ENCODE measurements around the gene SCAMP1.

The SCAMP1 gene

DNA sequence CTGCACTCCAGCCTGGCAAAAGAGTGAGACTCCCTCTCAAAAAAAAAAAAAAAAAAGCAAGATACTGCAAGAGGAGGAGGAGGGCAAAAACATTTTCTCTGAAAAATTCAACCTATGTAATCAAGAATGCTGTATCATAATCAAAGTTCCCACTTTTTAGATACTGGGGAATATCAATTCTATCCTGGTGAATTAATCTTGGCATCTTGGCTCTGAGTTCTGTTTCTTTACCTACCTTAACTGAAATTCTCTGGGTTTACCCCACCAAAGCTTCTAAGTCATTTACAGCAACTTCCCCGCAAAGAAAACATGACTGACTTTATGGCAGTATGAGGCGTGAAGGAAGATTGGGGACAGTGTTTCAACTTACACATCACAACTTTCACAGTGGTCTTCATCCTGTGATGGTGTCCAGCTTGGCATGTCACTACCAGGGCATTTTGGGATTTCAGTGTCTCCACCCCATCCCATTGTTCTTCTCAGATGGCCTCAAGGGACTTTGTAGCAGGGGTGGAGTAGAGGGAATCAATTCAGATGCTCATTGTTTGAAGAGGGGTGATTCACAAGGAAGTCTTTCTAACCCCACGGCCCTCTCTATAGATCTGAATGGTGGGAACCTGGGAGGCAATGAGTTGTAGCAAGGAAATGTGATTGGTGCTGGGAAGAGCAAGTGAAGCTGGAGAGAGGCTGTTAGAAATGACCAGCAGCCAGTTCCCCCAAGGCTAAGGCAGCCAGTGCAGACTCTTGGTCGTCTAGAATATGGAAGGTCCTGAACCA, 130.5 kb downstream of the SCAMP1 start:
- POLR2A ChIA-PET = interaction anchor here (1.3 kb wide), 1 partner anchor 14 kb away, joined by 3 read pairs; no protein-coding TSS in a partner anchor
- DNase-seq (ENCODE audit: low read depth, low spot score) = no peak
- H3K4me3 ChIP-seq (ENCODE audit: low read depth, low read length) = no peak overlapping the region
- TF ChIP-seq, protein P1, sequence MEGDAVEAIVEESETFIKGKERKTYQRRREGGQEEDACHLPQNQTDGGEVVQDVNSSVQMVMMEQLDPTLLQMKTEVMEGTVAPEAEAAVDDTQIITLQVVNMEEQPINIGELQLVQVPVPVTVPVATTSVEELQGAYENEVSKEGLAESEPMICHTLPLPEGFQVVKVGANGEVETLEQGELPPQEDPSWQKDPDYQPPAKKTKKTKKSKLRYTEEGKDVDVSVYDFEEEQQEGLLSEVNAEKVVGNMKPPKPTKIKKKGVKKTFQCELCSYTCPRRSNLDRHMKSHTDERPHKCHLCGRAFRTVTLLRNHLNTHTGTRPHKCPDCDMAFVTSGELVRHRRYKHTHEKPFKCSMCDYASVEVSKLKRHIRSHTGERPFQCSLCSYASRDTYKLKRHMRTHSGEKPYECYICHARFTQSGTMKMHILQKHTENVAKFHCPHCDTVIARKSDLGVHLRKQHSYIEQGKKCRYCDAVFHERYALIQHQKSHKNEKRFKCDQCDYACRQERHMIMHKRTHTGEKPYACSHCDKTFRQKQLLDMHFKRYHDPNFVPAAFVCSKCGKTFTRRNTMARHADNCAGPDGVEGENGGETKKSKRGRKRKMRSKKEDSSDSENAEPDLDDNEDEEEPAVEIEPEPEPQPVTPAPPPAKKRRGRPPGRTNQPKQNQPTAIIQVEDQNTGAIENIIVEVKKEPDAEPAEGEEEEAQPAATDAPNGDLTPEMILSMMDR (IDR thresholded peaks at IDR 0.05; ENCODE audit: insufficient read depth, low read length, missing control alignments) = no peak
- CTCF ChIA-PET = interaction anchor here (0.9 to 1.4 kb wide), 2 partner anchors 11 to 408 kb away, joined by 3 to 6 read pairs; no protein-coding TSS in a partner anchor

DNA sequence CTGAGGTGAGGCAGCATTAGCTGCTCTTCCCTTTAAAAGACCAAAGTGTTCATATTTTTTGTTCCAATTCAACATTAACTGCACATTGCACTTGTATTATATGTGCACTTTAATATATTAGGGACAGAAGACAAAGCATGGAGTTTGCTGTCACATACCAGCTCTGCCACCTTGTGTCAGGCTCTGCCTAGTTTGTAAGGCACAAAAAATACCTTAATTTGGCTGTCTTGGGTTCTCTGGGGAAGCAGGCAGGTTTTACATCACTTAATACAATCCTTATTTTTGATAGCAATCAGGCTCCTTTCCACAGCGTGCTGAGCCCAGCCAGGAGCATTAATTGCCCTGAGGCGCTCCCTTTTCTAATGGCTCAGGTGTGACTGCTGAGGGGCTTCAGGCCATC, 131.8 kb downstream of the SCAMP1 start:
- no peak overlapping the region for H3K4me3 ChIP-seq (ENCODE audit: low read depth, low read length)
- TF ChIP-seq, protein P1 (IDR thresholded peaks at IDR 0.05; ENCODE audit: insufficient read depth, low read length, missing control alignments) = no peak
- CTCF ChIA-PET = interaction anchor here (1.4 kb wide), 1 partner anchor 10 kb away, joined by 6 read pairs; no protein-coding TSS in a partner anchor
- POLR2A ChIA-PET = no interaction called here
- no peak for DNase-seq (ENCODE audit: low read depth, low spot score)

DNA sequence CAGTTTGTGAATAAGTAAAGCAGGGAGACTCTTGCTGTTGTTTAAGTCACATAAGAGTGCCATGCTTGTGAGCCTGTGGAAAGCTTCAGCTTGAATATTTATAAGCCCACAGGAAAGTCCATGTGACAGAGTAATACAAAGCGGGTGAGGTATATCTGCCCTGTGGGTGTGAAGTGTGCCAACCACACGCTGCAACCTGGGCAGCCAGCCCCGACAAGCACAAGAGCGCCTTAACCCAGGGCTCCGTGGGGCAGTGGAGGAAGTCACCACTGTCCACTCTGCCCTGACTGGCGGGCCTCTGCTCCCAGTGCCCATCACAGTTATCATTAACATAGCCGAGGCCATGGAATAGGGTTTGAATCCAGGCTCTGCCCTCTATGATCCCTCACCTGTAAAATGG, 132.2 kb downstream of the SCAMP1 start:
- TF ChIP-seq, protein P1 (IDR thresholded peaks at IDR 0.05; ENCODE audit: insufficient read depth, low read length, missing control alignments) = no peak
- no peak for DNase-seq (ENCODE audit: low read depth, low spot score)
- ChIA-PET POLR2A (no interaction called here), CTCF (no interaction called here)
- no peak overlapping the region for H3K4me3 ChIP-seq (ENCODE audit: low read depth, low read length)

DNA sequence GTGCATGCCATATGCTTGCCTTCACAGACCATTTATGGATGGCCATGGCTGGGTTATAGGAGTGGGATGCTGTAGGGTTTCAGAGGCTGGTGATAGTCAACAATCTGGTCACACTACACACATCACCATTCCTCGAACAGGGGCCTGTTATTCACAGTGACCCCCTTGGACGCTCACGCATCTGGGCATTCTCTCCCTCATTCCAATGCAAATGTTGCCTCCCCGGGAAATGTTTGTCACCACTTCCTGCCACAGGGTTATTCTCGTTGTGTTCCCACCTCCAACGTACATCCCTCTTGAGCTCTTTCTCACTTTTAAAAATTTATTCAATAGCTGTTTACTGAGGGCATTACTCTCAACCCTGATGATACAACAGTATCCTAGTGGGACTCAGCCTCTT, 135.4 kb downstream of the SCAMP1 start:
- TF ChIP-seq, protein P1 (IDR thresholded peaks at IDR 0.05; ENCODE audit: insufficient read depth, low read length, missing control alignments) = no peak
- no peak for DNase-seq (ENCODE audit: low read depth, low spot score)
- H3K4me3 ChIP-seq (ENCODE audit: low read depth, low read length) = no peak overlapping the region
- ChIA-PET CTCF (interaction anchor here (1.2 to 2.2 kb wide), 5 partner anchors 15 to 42 kb away, joined by 4 to 11 read pairs (median 5); no protein-coding TSS in a partner anchor), POLR2A (no interaction called here)

DNA sequence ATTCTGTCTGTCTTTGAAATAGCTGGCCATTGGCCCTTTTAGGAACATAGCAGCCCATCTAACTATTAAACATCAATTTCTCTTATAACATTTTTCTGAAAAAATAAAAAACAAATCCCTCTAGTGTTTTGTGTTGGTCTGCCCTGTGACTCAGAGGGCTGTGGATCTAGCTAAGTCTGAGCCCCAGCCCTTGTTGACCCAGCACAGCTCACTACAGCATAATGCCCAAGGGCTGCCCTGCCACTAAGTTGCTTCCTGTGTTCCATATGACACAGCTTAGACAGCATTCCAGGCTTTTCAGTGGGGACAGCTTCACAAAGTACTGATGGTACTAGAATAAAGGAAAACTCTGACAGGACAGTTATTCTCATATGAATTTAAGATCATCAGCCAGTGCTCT, 136.0 kb downstream of the SCAMP1 start:
- H3K4me3 ChIP-seq (ENCODE audit: low read depth, low read length) = no peak overlapping the region
- CTCF ChIA-PET = interaction anchor here (1.2 to 2.2 kb wide), 5 partner anchors 15 to 41 kb away, joined by 4 to 11 read pairs (median 5); no protein-coding TSS in a partner anchor
- TF ChIP-seq, protein P1 (IDR thresholded peaks at IDR 0.05; ENCODE audit: insufficient read depth, low read length, missing control alignments) = no peak
- POLR2A ChIA-PET = no interaction called here
- no peak for DNase-seq (ENCODE audit: low read depth, low spot score)

All from AG04449 (cell line).